ENCODE results near the gene MTUS2.

Gene MTUS2

DNA sequence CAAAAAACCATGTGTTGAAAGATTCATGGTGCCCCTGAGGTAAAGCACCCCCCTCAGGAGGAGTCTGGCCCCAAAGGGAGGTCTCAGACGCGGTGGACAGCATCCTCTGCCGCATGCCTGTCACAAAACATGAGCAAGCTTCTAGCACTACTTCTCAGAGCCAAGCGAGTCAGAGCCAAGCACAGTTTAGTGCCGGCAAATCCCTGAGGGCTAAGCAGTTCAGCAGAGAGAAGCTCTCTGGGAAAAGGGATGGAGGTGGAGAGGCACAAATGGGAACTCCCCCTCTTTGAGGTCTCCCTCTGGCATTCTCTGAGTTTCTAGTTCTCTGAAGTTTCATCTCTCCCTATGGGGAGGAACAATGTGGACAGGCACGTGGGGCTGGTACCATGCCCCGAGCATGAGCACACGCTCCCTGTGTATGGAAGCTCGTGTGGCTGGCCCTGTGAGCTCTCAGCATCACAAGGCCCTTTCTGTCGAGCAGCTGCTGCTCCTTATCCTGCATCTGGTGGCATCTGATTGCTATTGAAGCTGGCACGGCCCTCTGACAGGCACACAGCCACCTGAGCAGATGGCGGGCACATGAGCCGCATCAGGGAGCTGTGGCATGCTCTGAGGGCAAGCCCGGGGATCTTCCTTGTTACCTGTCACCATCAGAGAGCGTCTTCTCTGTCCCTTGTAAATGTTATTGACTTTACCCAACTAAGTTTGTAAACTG, 450.3 kb downstream of the MTUS2 start:
- no peak for TF ChIP-seq CTCF (IDR thresholded peaks at IDR 0.05; ENCODE audit: borderline replicate concordance, insufficient read depth, low read depth, low read length)
- H3K4me3 ChIP-seq (ENCODE audit: low read depth, low read length): no peak overlapping the region

- H3K4me3 ChIP-seq (ENCODE audit: low read depth, low read length): no peak overlapping the region
- no peak for TF ChIP-seq CTCF (IDR thresholded peaks at IDR 0.05; ENCODE audit: borderline replicate concordance, insufficient read depth, low read depth, low read length)
These were observed 451.5 kb downstream of the MTUS2 start for GRCh38 chr13:29271606-29272005.

GRCh38 chr13:29279356-29280254, 459.5 kb downstream of the MTUS2 start:
- H3K4me3 ChIP-seq (ENCODE audit: low read depth, low read length): no peak overlapping the region
- no peak for TF ChIP-seq CTCF (IDR thresholded peaks at IDR 0.05; ENCODE audit: borderline replicate concordance, insufficient read depth, low read depth, low read length)

DNA sequence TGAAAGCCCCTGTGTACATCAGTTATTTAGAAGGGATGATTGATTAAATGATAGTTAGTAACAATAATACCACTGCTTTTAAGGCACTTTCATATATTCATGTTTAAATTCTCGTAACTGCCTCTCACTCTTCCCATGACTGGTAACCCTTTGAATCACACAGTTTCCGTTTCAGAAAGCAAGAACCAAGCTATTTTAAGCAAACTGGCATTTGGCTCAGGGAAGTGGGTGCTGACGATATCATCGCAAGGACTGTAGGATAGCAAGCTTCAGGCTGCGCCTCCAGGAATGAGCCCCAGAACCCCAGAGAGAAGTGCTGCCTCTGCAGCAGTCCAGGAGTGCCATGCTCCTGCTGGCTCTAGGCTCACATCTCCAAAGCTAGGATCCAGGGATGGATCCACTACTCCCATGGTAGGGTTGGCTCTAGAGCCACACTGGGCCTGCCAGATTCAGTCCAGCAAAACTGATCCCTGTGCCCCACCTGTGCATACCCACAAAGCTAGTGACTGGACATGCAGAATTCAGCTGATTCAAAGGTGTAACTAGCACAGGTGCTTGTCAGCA, 461.9 kb downstream of the MTUS2 start:
- no peak for TF ChIP-seq CTCF (IDR thresholded peaks at IDR 0.05; ENCODE audit: borderline replicate concordance, insufficient read depth, low read depth, low read length)
- no peak overlapping the region for H3K4me3 ChIP-seq (ENCODE audit: low read depth, low read length)

GRCh38 chr13:29284726-29285125, 464.6 kb downstream of the MTUS2 start:
- no peak overlapping the region for H3K4me3 ChIP-seq (ENCODE audit: low read depth, low read length)
- TF ChIP-seq CTCF (IDR thresholded peaks at IDR 0.05; ENCODE audit: borderline replicate concordance, insufficient read depth, low read depth, low read length): no peak

- no peak for TF ChIP-seq CTCF (IDR thresholded peaks at IDR 0.05; ENCODE audit: borderline replicate concordance, insufficient read depth, low read depth, low read length)
These were observed 467.1 kb downstream of the MTUS2 start for GRCh38 chr13:29287237-29287636.

More at GRCh38 chr13:29287237-29287636, 467.1 kb downstream of the MTUS2 start:
- no peak overlapping the region for H3K4me3 ChIP-seq (ENCODE audit: low read depth, low read length)
